ENCODE data around the gene NSDHL.
"Not testable (repeated sequence)": the region's sequence is repeated elsewhere in the genome, so short reads cannot be mapped to it uniquely, and the experiment has no call there.

NSDHL gene

DNA sequence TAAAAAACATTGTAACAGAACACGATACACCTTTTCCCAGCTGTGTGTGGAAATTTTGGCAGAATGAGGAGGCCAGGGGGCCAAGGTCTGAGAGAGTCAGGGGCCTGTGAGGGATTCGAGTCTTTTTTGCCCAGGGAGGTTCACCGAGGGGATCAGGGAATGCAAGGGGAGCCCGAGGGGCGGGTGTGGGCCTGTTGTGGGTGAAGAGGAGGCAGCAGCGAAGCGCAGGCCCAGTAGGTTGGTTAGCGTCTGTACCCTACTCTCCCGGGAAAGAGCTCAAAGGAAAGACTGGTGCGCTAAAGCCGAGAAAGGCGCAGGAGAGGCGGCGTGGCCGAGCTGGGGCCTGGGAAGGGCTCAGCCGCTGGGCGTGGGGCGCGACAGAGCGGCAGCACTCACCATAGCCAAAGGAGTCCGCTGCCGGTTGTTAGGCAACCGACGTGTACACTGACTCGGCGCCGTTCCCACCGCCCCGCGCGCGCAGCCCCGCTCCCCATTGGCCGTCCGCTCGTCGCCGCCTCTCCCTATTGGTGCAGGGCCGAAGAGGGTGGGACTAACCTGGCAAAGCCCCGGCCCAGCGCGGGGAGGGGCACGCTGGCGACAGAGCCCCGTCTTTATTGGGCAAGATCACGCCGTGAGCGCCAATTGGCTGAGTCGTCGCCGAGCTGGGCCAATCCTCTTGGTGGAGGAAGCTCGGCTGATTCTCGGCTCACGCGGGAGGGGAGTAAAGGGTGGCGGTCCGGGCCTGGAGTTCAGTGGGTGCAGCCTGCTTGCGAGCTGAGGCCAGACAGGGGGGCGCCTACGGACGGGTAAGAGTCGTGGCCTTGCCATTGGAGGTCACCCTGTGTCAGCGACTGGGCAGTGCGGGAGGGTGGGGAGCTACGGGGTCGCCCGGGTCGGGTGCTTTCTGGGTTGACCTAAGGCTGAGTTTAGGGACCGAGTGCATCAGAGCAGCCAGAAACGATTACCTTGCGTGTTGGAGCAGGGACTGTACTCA is at the start of gene NSDHL, which contains the start of gene CETN2:
TSS of gene NSDHL (plus strand) at position 752 of the 994 bp plus-strand sequence. CDS start 15,262 bp downstream, outside the sequence.
TSS of gene CETN2 (minus strand) at position 446 of the 994 bp plus-strand sequence. CDS start at position 399, 47 bp downstream.
- no peaks in the 10 kb centered on the region for H3K27me3 ChIP-seq (ENCODE audit: insufficient read depth, low read length)
- H3K79me2 ChIP-seq (ENCODE audit: control insufficient read depth, insufficient read depth, low read length, unreplicated experiment) = peaks cover 31% of the 10 kb centered on the region
- peak within 1 kb of the TSS; percentile 83 for H3K4me3 ChIP-seq (ENCODE audit: low read depth, low read length)
- H3K27ac ChIP-seq (ENCODE audit: low read depth, low read length) = peak within 1 kb of the TSS; percentile 47
- H3K4me1 ChIP-seq (ENCODE audit: control insufficient read depth, insufficient read depth, low read length, unreplicated experiment) = peaks cover 8% of the 10 kb centered on the region
- H2AFZ ChIP-seq (ENCODE audit: low read length, unreplicated experiment) = peak within 1 kb of the TSS; percentile 66
- H3K36me3 ChIP-seq (ENCODE audit: insufficient read depth, low read length) = no peaks in the 10 kb centered on the region

DNA sequence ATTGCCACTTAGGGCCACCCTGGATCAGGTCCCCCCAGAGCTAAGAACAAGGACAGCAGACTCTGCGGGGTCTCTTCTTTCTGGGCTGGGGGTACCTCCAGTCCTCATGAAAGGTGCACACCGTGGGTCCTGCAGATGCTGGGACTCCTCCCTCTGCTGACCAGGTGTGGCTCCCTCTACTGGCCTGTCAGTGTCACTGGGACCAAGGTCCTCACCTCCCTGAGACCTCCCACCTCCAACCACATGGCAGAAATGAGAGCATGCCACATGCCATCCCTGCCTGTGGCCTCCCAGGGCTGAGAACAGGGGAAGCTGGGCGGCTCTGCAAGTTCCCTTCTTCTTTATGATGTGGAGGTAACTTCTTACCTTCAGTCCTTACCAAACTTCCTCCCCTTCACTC is 43.8 kb upstream of the NSDHL start:
- not testable (repeated sequence) for H3K4me3 ChIP-seq (ENCODE audit: low read depth, low read length); H2AFZ ChIP-seq (ENCODE audit: low read length, unreplicated experiment); H3K36me3 ChIP-seq (ENCODE audit: insufficient read depth, low read length); H3K4me1 ChIP-seq (ENCODE audit: control insufficient read depth, insufficient read depth, low read length, unreplicated experiment); H3K79me2 ChIP-seq (ENCODE audit: control insufficient read depth, insufficient read depth, low read length, unreplicated experiment); H3K27me3 ChIP-seq (ENCODE audit: insufficient read depth, low read length); H3K27ac ChIP-seq (ENCODE audit: low read depth, low read length)

DNA sequence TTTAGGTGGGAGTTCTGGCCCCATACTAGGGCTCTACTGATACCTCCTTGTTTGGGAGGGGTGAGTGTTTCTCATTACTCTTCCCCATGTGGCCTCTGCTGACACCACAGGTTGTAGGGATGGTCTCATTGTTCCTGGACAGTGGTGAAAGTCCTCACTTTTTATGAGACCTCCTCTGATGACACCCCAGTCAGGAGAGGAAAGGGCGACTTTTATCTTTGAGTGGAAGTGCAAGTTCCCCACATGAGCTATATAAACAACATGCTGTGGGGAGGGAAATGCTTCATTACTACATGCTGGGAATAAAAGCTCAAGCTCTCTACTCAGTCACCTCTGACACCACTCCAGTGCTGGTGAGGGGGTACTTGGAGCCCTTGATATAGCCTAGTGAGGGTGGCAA is 31.9 kb upstream of the NSDHL start:
- H3K4me1 ChIP-seq (ENCODE audit: control insufficient read depth, insufficient read depth, low read length, unreplicated experiment) = no peaks in the 10 kb centered on the region
- no peak overlapping the region for H3K27ac ChIP-seq (ENCODE audit: low read depth, low read length)
- no peak overlapping the region for H3K4me3 ChIP-seq (ENCODE audit: low read depth, low read length)
- peaks cover 30% of the 10 kb centered on the region for H3K27me3 ChIP-seq (ENCODE audit: insufficient read depth, low read length)
- no peaks in the 10 kb centered on the region for H3K36me3 ChIP-seq (ENCODE audit: insufficient read depth, low read length)
- no peaks in the 10 kb centered on the region for H3K79me2 ChIP-seq (ENCODE audit: control insufficient read depth, insufficient read depth, low read length, unreplicated experiment)
- no peak overlapping the region for H2AFZ ChIP-seq (ENCODE audit: low read length, unreplicated experiment)

GRCh38 chrX:152806035-152806434 is 24.8 kb upstream of the NSDHL start:
- no peaks in the 10 kb centered on the region for H3K79me2 ChIP-seq (ENCODE audit: control insufficient read depth, insufficient read depth, low read length, unreplicated experiment)
- H3K4me1 ChIP-seq (ENCODE audit: control insufficient read depth, insufficient read depth, low read length, unreplicated experiment) = no peaks in the 10 kb centered on the region
- peaks cover 20% of the 10 kb centered on the region for H3K27me3 ChIP-seq (ENCODE audit: insufficient read depth, low read length)
- H3K4me3 ChIP-seq (ENCODE audit: low read depth, low read length) = no peak overlapping the region
- H2AFZ ChIP-seq (ENCODE audit: low read length, unreplicated experiment) = no peak overlapping the region
- no peak overlapping the region for H3K27ac ChIP-seq (ENCODE audit: low read depth, low read length)
- H3K36me3 ChIP-seq (ENCODE audit: insufficient read depth, low read length) = no peaks in the 10 kb centered on the region

- Histone ChIP-seq H3K4me1 (ENCODE audit: control insufficient read depth, insufficient read depth, low read length, unreplicated experiment) (no peaks in the 10 kb centered on the region), H3K27me3 (ENCODE audit: insufficient read depth, low read length) (peaks cover 4% of the 10 kb centered on the region), H3K36me3 (ENCODE audit: insufficient read depth, low read length) (no peaks in the 10 kb centered on the region), H2AFZ (ENCODE audit: low read length, unreplicated experiment) (no peak overlapping the region), H3K4me3 (ENCODE audit: low read depth, low read length) (no peak overlapping the region), H3K79me2 (ENCODE audit: control insufficient read depth, insufficient read depth, low read length, unreplicated experiment) (no peaks in the 10 kb centered on the region), H3K27ac (ENCODE audit: low read depth, low read length) (no peak overlapping the region)
Observed at GRCh38 chrX:152810403-152810802, 20.5 kb upstream of the NSDHL start.

GRCh38 chrX:152813206-152813605 is 17.7 kb upstream of the NSDHL start:
- Histone ChIP-seq H2AFZ (ENCODE audit: low read length, unreplicated experiment) (no peak overlapping the region), H3K4me1 (ENCODE audit: control insufficient read depth, insufficient read depth, low read length, unreplicated experiment) (no peaks in the 10 kb centered on the region), H3K4me3 (ENCODE audit: low read depth, low read length) (no peak overlapping the region), H3K36me3 (ENCODE audit: insufficient read depth, low read length) (no peaks in the 10 kb centered on the region), H3K79me2 (ENCODE audit: control insufficient read depth, insufficient read depth, low read length, unreplicated experiment) (no peaks in the 10 kb centered on the region), H3K27ac (ENCODE audit: low read depth, low read length) (no peak overlapping the region), H3K27me3 (ENCODE audit: insufficient read depth, low read length) (peaks cover 4% of the 10 kb centered on the region)

- no peaks in the 10 kb centered on the region for H3K36me3 ChIP-seq (ENCODE audit: insufficient read depth, low read length)
- no peaks in the 10 kb centered on the region; the same call in 1 of the 2 replicates for H3K27me3 ChIP-seq (ENCODE audit: insufficient read depth, low read length)
- H3K79me2 ChIP-seq (ENCODE audit: control insufficient read depth, insufficient read depth, low read length, unreplicated experiment) = no peaks in the 10 kb centered on the region
- peaks cover under 1% of the 10 kb centered on the region for H3K4me1 ChIP-seq (ENCODE audit: control insufficient read depth, insufficient read depth, low read length, unreplicated experiment)
- H3K4me3 ChIP-seq (ENCODE audit: low read depth, low read length) = no peak overlapping the region
- H2AFZ ChIP-seq (ENCODE audit: low read length, unreplicated experiment) = no peak overlapping the region
- no peak overlapping the region for H3K27ac ChIP-seq (ENCODE audit: low read depth, low read length)
Observed at GRCh38 chrX:152814048-152814447, 16.8 kb upstream of the NSDHL start.

DNA sequence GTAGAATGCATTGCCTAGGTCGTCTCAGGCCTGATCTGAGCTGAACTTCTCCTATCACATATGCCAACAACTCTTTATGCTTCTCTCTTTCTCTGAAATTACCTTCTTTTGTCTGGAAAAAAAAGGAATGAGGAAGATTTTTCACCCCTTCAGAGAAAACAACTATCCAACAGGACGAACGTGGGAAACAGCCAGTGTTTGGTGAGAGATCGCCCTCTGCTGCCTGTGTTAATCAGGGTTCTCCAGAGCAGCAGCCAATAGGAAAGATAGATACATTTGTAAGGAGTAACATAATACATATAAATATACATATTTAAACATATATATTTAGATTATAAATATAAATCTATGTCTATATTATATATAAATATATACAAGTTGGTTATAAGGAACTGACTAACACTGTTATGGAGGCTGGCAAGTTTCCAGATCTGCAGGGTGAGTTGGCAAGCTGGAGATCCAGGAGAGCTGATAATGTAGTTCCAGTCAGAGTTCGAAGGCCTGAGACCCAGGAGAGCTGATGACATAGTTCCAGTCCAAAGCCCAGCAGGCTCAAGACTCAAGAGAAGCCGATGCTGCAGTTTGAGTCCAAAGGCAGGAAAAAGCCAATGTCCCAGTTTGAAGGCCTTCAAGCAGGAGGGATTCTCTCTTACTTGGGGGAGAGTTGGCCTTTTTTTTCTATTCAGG is 13.6 kb upstream of the NSDHL start:
- H3K36me3 ChIP-seq (ENCODE audit: insufficient read depth, low read length) = no peaks in the 10 kb centered on the region
- peaks cover 12% of the 10 kb centered on the region for H3K4me1 ChIP-seq (ENCODE audit: control insufficient read depth, insufficient read depth, low read length, unreplicated experiment)
- no peak overlapping the region for H3K4me3 ChIP-seq (ENCODE audit: low read depth, low read length)
- no peak overlapping the region for H3K27ac ChIP-seq (ENCODE audit: low read depth, low read length)
- peak overlapping the region; percentile 25 for H2AFZ ChIP-seq (ENCODE audit: low read length, unreplicated experiment)
- H3K79me2 ChIP-seq (ENCODE audit: control insufficient read depth, insufficient read depth, low read length, unreplicated experiment) = no peaks in the 10 kb centered on the region
- H3K27me3 ChIP-seq (ENCODE audit: insufficient read depth, low read length) = no peaks in the 10 kb centered on the region

GRCh38 chrX:152818356-152818755 is 12.5 kb upstream of the NSDHL start:
- H3K79me2 ChIP-seq (ENCODE audit: control insufficient read depth, insufficient read depth, low read length, unreplicated experiment) = no peaks in the 10 kb centered on the region
- H3K4me1 ChIP-seq (ENCODE audit: control insufficient read depth, insufficient read depth, low read length, unreplicated experiment) = peaks cover 12% of the 10 kb centered on the region
- H3K27me3 ChIP-seq (ENCODE audit: insufficient read depth, low read length) = no peaks in the 10 kb centered on the region
- no peak overlapping the region for H3K4me3 ChIP-seq (ENCODE audit: low read depth, low read length)
- H3K27ac ChIP-seq (ENCODE audit: low read depth, low read length) = no peak overlapping the region
- H3K36me3 ChIP-seq (ENCODE audit: insufficient read depth, low read length) = no peaks in the 10 kb centered on the region
- H2AFZ ChIP-seq (ENCODE audit: low read length, unreplicated experiment) = no peak overlapping the region

DNA sequence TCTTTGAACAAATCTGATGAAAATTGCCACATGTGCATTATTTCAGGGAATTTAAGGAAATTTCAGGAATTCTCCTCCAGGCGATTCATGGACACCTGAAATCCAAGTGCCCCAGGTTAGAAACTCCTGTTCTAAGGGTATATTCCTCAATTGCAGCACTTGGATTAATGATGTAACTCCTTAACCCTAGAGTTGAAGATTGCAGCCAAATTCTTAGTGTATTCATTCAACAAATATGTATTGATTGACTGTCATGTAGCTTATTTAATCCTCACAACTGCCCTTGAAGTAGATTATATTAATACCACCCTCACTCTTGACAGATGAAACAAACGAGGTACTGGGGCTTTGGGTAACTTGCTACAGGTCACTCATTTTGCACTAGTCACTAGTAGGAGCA is 11.6 kb upstream of the NSDHL start:
- H3K4me1 ChIP-seq (ENCODE audit: control insufficient read depth, insufficient read depth, low read length, unreplicated experiment) = peaks cover 12% of the 10 kb centered on the region
- no peaks in the 10 kb centered on the region for H3K79me2 ChIP-seq (ENCODE audit: control insufficient read depth, insufficient read depth, low read length, unreplicated experiment)
- no peak overlapping the region for H2AFZ ChIP-seq (ENCODE audit: low read length, unreplicated experiment)
- no peaks in the 10 kb centered on the region for H3K36me3 ChIP-seq (ENCODE audit: insufficient read depth, low read length)
- H3K27ac ChIP-seq (ENCODE audit: low read depth, low read length) = peak overlapping the region; percentile 55
- H3K4me3 ChIP-seq (ENCODE audit: low read depth, low read length) = no peak overlapping the region
- H3K27me3 ChIP-seq (ENCODE audit: insufficient read depth, low read length) = no peaks in the 10 kb centered on the region
